ENCODE data around the gene IL15.

DNA sequence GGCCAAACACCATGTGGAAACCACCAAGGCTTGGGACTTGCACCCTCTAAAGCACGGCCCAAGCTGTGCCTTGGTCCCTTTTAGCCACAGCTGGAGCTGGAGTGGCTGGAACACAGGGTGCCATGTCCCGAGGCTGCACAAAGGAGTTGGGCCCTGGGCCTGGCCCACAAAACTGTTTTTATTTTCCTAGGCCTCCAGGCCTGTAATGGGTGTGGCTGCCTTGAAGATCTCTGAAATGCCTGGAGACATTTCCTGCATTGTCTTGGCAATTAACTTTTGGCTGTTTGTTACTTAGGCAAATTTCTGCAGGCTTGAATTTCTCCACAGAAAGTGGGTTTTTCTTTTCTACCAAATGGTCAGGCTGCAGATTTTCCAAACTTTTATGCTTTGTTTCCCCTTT is 55.7 kb downstream of the IL15 start:
- no peak for TF ChIP-seq GATA2 (IDR thresholded peaks at IDR 0.05; ENCODE audit: low read depth, low read length)
- no peak for TF ChIP-seq GATA3 (IDR thresholded peaks at IDR 0.05; ENCODE audit: low read depth, low read length)

Data from SH-SY5Y (cell line).